IPS-18a (cell line): Measurements from ENCODE around the gene SMAD6.

Experiments used
- H3K27ac ChIP-seq: one replicate; pipeline ENCODE4 v1.5.1; 2013; ENCODE audit warnings: low read length
- H3K27me3 ChIP-seq: one replicate; pipeline ENCODE4 v1.6.1; 2013; ENCODE audit warnings: mild to moderate bottlenecking, low read length; ENCODE audit not compliant: control insufficient read depth, insufficient read depth
- H3K36me3 ChIP-seq: one replicate; pipeline ENCODE4 v1.6.1; 2013; ENCODE audit warnings: low read depth, low read length; ENCODE audit not compliant: control insufficient read depth
- H3K4me1 ChIP-seq: one replicate; pipeline ENCODE4 v1.6.1; 2013; ENCODE audit warnings: low read depth, low read length; ENCODE audit not compliant: control insufficient read depth
- H3K4me3 ChIP-seq: one replicate; pipeline ENCODE4 v1.5.1; 2013; ENCODE audit warnings: low read length
- H3K9ac ChIP-seq: one replicate; pipeline ENCODE4 v1.6.1; 2013; ENCODE audit warnings: mild to moderate bottlenecking, low read length, moderate library complexity
- H3K9me3 ChIP-seq: one replicate; pipeline ENCODE4 v1.6.1; 2013; ENCODE audit warnings: low read depth, low read length; ENCODE audit not compliant: control insufficient read depth

SMAD6 gene

GRCh38 chr15:66738116-66738515 lies 36.1 kb downstream of the SMAD6 start:
- H3K4me1 ChIP-seq = no peaks in the 10 kb centered on the region
- H3K36me3 ChIP-seq = no peaks in the 10 kb centered on the region
- H3K4me3 ChIP-seq = no peak overlapping the region
- no peaks in the 10 kb centered on the region for H3K27me3 ChIP-seq
- H3K9ac ChIP-seq = no peak overlapping the region
- H3K9me3 ChIP-seq = no peaks in the 10 kb centered on the region
- no peak overlapping the region for H3K27ac ChIP-seq

GRCh38 chr15:66738595-66738994 lies 36.6 kb downstream of the SMAD6 start:
- no peaks in the 10 kb centered on the region for H3K36me3 ChIP-seq
- no peaks in the 10 kb centered on the region for H3K4me1 ChIP-seq
- no peak overlapping the region for H3K4me3 ChIP-seq
- no peak overlapping the region for H3K9ac ChIP-seq
- H3K9me3 ChIP-seq = no peaks in the 10 kb centered on the region
- H3K27me3 ChIP-seq = no peaks in the 10 kb centered on the region
- no peak overlapping the region for H3K27ac ChIP-seq

- Histone ChIP-seq H3K9me3 (no peaks in the 10 kb centered on the region), H3K4me3 (no peak overlapping the region), H3K4me1 (no peaks in the 10 kb centered on the region), H3K9ac (no peak overlapping the region), H3K36me3 (no peaks in the 10 kb centered on the region), H3K27me3 (no peaks in the 10 kb centered on the region), H3K27ac (no peak overlapping the region)
Measured at GRCh38 chr15:66739287-66739686, 37.3 kb downstream of the SMAD6 start.

- Histone ChIP-seq H3K36me3 (no peaks in the 10 kb centered on the region), H3K4me3 (no peak overlapping the region), H3K9me3 (no peaks in the 10 kb centered on the region), H3K9ac (no peak overlapping the region), H3K27me3 (no peaks in the 10 kb centered on the region), H3K27ac (no peak overlapping the region), H3K4me1 (peaks cover 6% of the 10 kb centered on the region)
Measured at GRCh38 chr15:66740802-66741201, 38.8 kb downstream of the SMAD6 start.

- no peak overlapping the region for H3K27ac ChIP-seq
- H3K9me3 ChIP-seq = no peaks in the 10 kb centered on the region
- H3K27me3 ChIP-seq = no peaks in the 10 kb centered on the region
- no peak overlapping the region for H3K9ac ChIP-seq
- no peaks in the 10 kb centered on the region for H3K36me3 ChIP-seq
- peaks cover 15% of the 10 kb centered on the region for H3K4me1 ChIP-seq
- no peak overlapping the region for H3K4me3 ChIP-seq
Measured at GRCh38 chr15:66741646-66742045, 39.6 kb downstream of the SMAD6 start.

- H3K27me3 ChIP-seq = no peaks in the 10 kb centered on the region
- no peak overlapping the region for H3K27ac ChIP-seq
- H3K9ac ChIP-seq = no peak overlapping the region
- no peaks in the 10 kb centered on the region for H3K36me3 ChIP-seq
- no peaks in the 10 kb centered on the region for H3K9me3 ChIP-seq
- no peak overlapping the region for H3K4me3 ChIP-seq
- H3K4me1 ChIP-seq = peaks cover 17% of the 10 kb centered on the region
Measured at GRCh38 chr15:66742286-66742685, 40.2 kb downstream of the SMAD6 start.

- Histone ChIP-seq H3K9me3 (no peaks in the 10 kb centered on the region), H3K4me1 (peaks cover 17% of the 10 kb centered on the region), H3K27ac (no peak overlapping the region), H3K9ac (no peak overlapping the region), H3K4me3 (no peak overlapping the region), H3K27me3 (no peaks in the 10 kb centered on the region), H3K36me3 (no peaks in the 10 kb centered on the region)
Measured at GRCh38 chr15:66743204-66743603, 41.2 kb downstream of the SMAD6 start.

GRCh38 chr15:66743703-66744536 lies 41.9 kb downstream of the SMAD6 start:
- H3K9ac ChIP-seq = no peak overlapping the region
- H3K4me1 ChIP-seq = peaks cover 24% of the 10 kb centered on the region
- no peak overlapping the region for H3K4me3 ChIP-seq
- H3K36me3 ChIP-seq = no peaks in the 10 kb centered on the region
- no peak overlapping the region for H3K27ac ChIP-seq
- H3K9me3 ChIP-seq = no peaks in the 10 kb centered on the region
- H3K27me3 ChIP-seq = no peaks in the 10 kb centered on the region

GRCh38 chr15:66744610-66745279 lies 42.7 kb downstream of the SMAD6 start:
- Histone ChIP-seq H3K27me3 (no peaks in the 10 kb centered on the region), H3K4me3 (no peak overlapping the region), H3K36me3 (no peaks in the 10 kb centered on the region), H3K4me1 (peaks cover 25% of the 10 kb centered on the region), H3K27ac (no peak overlapping the region), H3K9ac (no peak overlapping the region), H3K9me3 (no peaks in the 10 kb centered on the region)

- Histone ChIP-seq H3K36me3 (no peaks in the 10 kb centered on the region), H3K27me3 (no peaks in the 10 kb centered on the region), H3K27ac (no peak overlapping the region), H3K9ac (no peak overlapping the region), H3K4me1 (peaks cover 31% of the 10 kb centered on the region), H3K9me3 (no peaks in the 10 kb centered on the region), H3K4me3 (no peak overlapping the region)
Measured at GRCh38 chr15:66745530-66746230, 43.6 kb downstream of the SMAD6 start.

- no peaks in the 10 kb centered on the region for H3K36me3 ChIP-seq
- no peak overlapping the region for H3K4me3 ChIP-seq
- no peaks in the 10 kb centered on the region for H3K27me3 ChIP-seq
- H3K9me3 ChIP-seq = no peaks in the 10 kb centered on the region
- H3K4me1 ChIP-seq = peaks cover 31% of the 10 kb centered on the region
- H3K9ac ChIP-seq = no peak overlapping the region
- H3K27ac ChIP-seq = no peak overlapping the region
Measured at GRCh38 chr15:66746231-66746605, 44.2 kb downstream of the SMAD6 start.
